ENCODE data around the gene CCDC93.

The CCDC93 gene

DNA sequence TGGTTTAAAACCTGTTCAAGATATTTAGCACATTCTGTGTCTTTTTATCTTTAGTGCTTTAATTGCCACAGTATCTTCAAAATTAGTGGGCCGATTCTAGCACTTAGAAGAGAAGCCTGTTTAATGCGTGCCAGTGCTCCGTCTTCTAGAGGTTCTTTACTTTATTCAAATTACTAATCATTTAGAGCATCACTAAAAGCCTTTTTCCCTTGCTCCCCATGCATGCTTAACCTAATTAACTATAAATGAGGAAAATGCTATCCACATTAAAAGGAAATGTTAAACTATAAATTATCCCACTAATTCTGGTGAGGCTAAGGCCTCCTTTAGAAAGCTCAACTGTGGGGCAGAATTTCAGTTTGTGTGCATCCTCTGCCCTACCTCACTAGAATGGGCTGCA, 42.9 kb upstream of the CCDC93 start (continued):
- TF ChIP-seq ZNF488 (tag by site-specific recombination; IDR thresholded peaks at IDR 0.05) = no peak
- no peak for TF ChIP-seq ZNF23 (tag by site-specific recombination; IDR thresholded peaks at IDR 0.05; ENCODE audit: borderline replicate concordance)

GRCh38 chr2:118056165-118056534, 42.3 kb upstream of the CCDC93 start:
- no peaks in the 10 kb centered on the region for H3K36me3 ChIP-seq (ENCODE audit: control insufficient read depth in 2 of 2, insufficient read depth in 1 of 2, low read length in 2 of 2)
- H3K4me1 ChIP-seq (ENCODE audit: control insufficient read depth, insufficient read depth, low read length) = peaks cover 4% of the 10 kb centered on the region; the same call in 1 of the 2 replicates
- ChIA-PET CTCF (interaction anchor here (0.5 to 3.2 kb wide), 3 partner anchors 9 to 30 kb away, joined by 3 to 20 read pairs (median 3); no protein-coding TSS in a partner anchor), POLR2A (no interaction called here)
- no peak overlapping the region for H3K4me3 ChIP-seq (ENCODE audit: low read depth, low read length)
- no peak overlapping the region for H3K27ac ChIP-seq (ENCODE audit: extremely low read depth, low read depth, low read length)
- no peak for TF ChIP-seq ZNF501 (tag by site-specific recombination; IDR thresholded peaks at IDR 0.05)
- TF ChIP-seq ZBTB49 (tag by site-specific recombination; IDR thresholded peaks at IDR 0.05; ENCODE audit: low read depth) = no peak
- no peak for TF ChIP-seq ZNF266 (tag by site-specific recombination; IDR thresholded peaks at IDR 0.05; ENCODE audit: low read depth)
- TF ChIP-seq SP7 (tag by site-specific recombination; IDR thresholded peaks at IDR 0.05) = no peak
- no peak for TF ChIP-seq ZNF704 (tag by site-specific recombination; IDR thresholded peaks at IDR 0.05)
- TF ChIP-seq ZNF157 (tag by site-specific recombination; IDR thresholded peaks at IDR 0.05) = no peak
- no peak for TF ChIP-seq ZNF561 (tag by site-specific recombination; IDR thresholded peaks at IDR 0.05; ENCODE audit: borderline replicate concordance)
- no peak for TF ChIP-seq ZNF654 (tag by site-specific recombination; IDR thresholded peaks at IDR 0.05; ENCODE audit: low read depth)
- TF ChIP-seq ZNF132 (tag by site-specific recombination; IDR thresholded peaks at IDR 0.05; ENCODE audit: borderline replicate concordance) = no peak
- TF ChIP-seq ZNF341 (tag by site-specific recombination; IDR thresholded peaks at IDR 0.05; ENCODE audit: low read depth) = no peak
- TF ChIP-seq, protein P1, sequence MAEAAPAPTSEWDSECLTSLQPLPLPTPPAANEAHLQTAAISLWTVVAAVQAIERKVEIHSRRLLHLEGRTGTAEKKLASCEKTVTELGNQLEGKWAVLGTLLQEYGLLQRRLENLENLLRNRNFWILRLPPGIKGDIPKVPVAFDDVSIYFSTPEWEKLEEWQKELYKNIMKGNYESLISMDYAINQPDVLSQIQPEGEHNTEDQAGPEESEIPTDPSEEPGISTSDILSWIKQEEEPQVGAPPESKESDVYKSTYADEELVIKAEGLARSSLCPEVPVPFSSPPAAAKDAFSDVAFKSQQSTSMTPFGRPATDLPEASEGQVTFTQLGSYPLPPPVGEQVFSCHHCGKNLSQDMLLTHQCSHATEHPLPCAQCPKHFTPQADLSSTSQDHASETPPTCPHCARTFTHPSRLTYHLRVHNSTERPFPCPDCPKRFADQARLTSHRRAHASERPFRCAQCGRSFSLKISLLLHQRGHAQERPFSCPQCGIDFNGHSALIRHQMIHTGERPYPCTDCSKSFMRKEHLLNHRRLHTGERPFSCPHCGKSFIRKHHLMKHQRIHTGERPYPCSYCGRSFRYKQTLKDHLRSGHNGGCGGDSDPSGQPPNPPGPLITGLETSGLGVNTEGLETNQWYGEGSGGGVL (tag by site-specific recombination; IDR thresholded peaks at IDR 0.05) = no peak
- H3K9me3 ChIP-seq (ENCODE audit: control insufficient read depth, insufficient read depth, low read depth, low read length) = no peaks in the 10 kb centered on the region

DNA sequence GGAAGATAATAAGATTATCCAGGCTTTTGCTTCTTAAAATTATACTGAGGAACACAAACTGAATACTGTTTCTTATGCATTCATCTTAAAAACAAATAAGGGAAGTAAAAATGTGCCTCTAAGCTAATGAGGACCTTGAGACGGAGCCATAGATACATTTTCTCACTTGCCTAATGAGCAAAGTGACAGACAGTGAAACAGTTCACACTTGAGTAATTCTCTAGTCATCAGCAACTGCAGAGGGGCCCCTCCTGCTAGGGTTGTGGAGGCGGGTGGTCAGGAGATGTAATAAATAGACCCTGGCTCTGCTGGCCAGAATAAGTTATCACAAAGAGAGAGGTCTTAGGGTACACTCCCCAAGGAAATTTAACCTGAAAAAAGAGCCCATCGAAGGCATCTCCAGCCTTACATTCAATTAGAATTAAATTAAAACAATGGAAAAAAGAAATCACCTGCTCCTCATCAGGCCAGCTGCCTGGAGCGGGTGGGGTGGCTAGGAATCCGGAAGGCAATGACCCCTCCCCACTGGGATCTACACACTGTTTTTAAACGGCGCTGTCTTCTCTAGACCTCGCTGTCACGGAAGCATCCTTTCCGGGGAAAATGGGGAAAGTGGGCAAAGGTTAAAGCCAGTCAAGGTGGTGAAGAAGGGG, 41.8 kb upstream of the CCDC93 start:
- H3K4me3 ChIP-seq (ENCODE audit: low read depth, low read length) = no peak overlapping the region
- CTCF ChIA-PET = interaction anchor here (0.5 to 1.9 kb wide), 5 partner anchors 9 to 241 kb away, joined by 3 to 14 read pairs (median 3); partner anchors contain the start of gene DDX18
- POLR2A ChIA-PET = no interaction called here

More for the DNA sequence above, 41.8 kb upstream of the CCDC93 start:
- 0 out of 2 replicates have a peak, but pooled peaks cover 4% of the 10 kb centered on the region for H3K4me1 ChIP-seq (ENCODE audit: control insufficient read depth, insufficient read depth, low read length)
- TF ChIP-seq, protein P2, sequence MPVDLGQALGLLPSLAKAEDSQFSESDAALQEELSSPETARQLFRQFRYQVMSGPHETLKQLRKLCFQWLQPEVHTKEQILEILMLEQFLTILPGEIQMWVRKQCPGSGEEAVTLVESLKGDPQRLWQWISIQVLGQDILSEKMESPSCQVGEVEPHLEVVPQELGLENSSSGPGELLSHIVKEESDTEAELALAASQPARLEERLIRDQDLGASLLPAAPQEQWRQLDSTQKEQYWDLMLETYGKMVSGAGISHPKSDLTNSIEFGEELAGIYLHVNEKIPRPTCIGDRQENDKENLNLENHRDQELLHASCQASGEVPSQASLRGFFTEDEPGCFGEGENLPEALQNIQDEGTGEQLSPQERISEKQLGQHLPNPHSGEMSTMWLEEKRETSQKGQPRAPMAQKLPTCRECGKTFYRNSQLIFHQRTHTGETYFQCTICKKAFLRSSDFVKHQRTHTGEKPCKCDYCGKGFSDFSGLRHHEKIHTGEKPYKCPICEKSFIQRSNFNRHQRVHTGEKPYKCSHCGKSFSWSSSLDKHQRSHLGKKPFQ (tag by site-specific recombination; IDR thresholded peaks at IDR 0.05) = no peak
- TF ChIP-seq ZNF529 (tag by site-specific recombination; IDR thresholded peaks at IDR 0.05; ENCODE audit: insufficient replicate concordance) (no peak), ZNF473 (tag by site-specific recombination; IDR thresholded peaks at IDR 0.05) (no peak), ZNF221 (tag by site-specific recombination; IDR thresholded peaks at IDR 0.05; ENCODE audit: borderline replicate concordance) (no peak), ZSCAN4 (tag by site-specific recombination; IDR thresholded peaks at IDR 0.05) (no peak)
- TF ChIP-seq, protein P3, sequence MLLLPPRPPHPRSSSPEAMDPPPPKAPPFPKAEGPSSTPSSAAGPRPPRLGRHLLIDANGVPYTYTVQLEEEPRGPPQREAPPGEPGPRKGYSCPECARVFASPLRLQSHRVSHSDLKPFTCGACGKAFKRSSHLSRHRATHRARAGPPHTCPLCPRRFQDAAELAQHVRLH (tag by site-specific recombination; IDR thresholded peaks at IDR 0.05) = no peak
- no peaks in the 10 kb centered on the region for H3K36me3 ChIP-seq (ENCODE audit: control insufficient read depth in 2 of 2, insufficient read depth in 1 of 2, low read length in 2 of 2)
- no peak overlapping the region for H3K27ac ChIP-seq (ENCODE audit: extremely low read depth, low read depth, low read length)
- no peaks in the 10 kb centered on the region for H3K9me3 ChIP-seq (ENCODE audit: control insufficient read depth, insufficient read depth, low read depth, low read length)
